ENCODE data around the gene IL22. TPM values are rescaled to one million over a fixed set of nuclear protein-coding genes. Genes with fewer than 3 reads are reported as not detected.

The IL22 gene, protein sequence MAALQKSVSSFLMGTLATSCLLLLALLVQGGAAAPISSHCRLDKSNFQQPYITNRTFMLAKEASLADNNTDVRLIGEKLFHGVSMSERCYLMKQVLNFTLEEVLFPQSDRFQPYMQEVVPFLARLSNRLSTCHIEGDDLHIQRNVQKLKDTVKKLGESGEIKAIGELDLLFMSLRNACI
- not detected in 2 replicates for total RNA-seq

DNA sequence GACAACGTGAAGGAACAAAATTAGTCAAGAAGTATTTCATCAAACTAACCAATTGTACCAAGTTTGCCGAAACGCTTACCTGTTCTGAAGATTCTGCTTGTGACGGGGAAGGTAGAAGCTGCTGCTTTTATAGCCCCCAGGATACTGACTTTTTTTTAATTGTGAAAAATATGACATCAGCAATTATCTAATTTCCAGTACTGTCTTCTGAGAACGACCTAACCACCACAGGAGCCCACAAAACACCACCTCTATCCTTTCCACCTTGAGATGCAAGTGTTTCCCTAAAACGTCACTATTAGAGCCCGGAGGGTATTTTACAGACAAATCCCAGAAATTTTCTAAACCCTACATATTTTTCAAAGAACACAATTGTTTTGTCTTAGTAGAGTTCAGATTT lies at the start of gene IL22:
IL22 (minus strand) TSS at position 101 of the 400 bp plus-strand sequence. CDS start 156 bp downstream, outside the sequence.

DNA sequence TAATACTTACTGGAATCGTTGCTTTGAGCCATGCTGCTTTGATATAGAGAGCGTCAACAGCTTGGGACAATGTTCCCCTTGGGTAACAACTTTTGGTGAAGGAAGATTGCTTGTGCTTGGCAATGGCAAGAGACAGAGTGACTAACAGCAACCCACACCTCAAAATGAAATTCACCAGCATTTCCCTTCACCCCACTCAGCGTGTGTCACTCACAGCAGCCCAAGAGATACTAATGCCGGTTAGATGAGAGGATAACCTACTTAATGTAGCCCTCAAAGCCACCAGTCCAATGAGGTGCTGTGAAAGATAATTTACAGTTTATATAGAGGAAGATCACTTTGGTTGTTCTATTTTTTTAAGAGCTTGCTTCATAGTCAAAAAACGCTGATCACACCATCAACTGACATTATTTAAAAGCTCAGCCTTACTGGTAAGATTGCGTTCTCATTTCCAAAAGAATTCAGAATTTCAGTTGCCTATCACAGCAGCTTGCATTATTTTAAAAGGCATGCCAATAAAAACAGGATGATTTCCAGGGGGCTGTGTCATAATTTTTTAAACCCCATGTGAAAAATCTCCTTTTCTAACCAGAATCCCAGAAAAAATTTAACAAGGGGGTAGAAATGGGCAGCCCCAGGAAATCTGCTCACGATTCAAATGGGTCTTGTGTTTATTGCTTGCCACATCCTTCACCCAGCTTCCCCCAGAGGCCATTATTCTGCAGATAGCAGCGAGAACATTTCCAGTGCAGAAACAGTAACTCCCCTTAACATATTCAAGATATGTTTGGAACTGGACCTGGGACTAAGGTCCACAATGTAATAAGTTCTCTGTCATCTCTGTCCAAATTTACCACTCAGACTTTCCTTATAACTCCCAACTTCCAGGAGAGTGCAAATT lies 27.6 kb downstream of the IL22 start, which contains the start of gene IL26:
IL26 (minus strand) TSS at position 235 of the 901 bp plus-strand sequence; CDS start at position 181, 54 bp downstream.

Other genes starting within 250 kb of the IL22 start
- gene IFNG, start 93.9 kb downstream of the IL22 start, total RNA-seq = not detected in 2 replicates
- gene IL26, start 27.8 kb downstream of the IL22 start, total RNA-seq = not detected in 2 replicates
- gene MDM1, start 78.8 kb upstream of the IL22 start, total RNA-seq = 9.1 and 14.0 TPM in 2 replicates